HepG2 (cell line): ENCODE results near the gene ATRIP. TPM values are rescaled to one million over a fixed set of nuclear protein-coding genes. Genes with fewer than 3 reads are reported as not detected.
A peak's percentile ranks its signal among the peaks of the same experiment; 100 is the strongest.

Experiments used
- ATAC-seq: fragments of 200-7000 bp; cut with Tn5 transposase; 3 replicates; pipeline ENCODE4 v1.9.1; 2020; ENCODE audit warnings: mild to moderate bottlenecking, moderate library complexity
- BruUV-seq: library from RNA; stranded (reverse); fragments of 400-500 nt; replicated peaks from 2 replicates; lab custom pipeline; 2021; lab: Mats Ljungman, UMichigan
- CTCF ChIA-PET: fragments of 300-600 bp; formaldehyde crosslinking; extraction: SDS; loops from one replicate; lab custom pipeline; 2021; ENCODE audit warnings: low total read pairs, inconsistent platforms, low intra/inter-chr PET ratio; lab: Yijun Ruan, JAX
- POLR2A ChIA-PET: fragments of 350-600 bp; sonication (Branson Sonifier 250); formaldehyde crosslinking; loops from one replicate; lab custom pipeline; 2020; ENCODE audit warnings: antibody characterized with exemption, inconsistent platforms; lab: Yijun Ruan, JAX
- DNase-seq: peaks from one replicate; pipeline ENCODE4 v3.0.0-alpha.2; 2015; ENCODE audit warnings: low spot score
- FAIRE-seq: peaks from 3 replicates; lab custom pipeline; 2011; peaks lifted over from hg19 to GRCh38; lab: Jason Lieb, UNC
- H2AFZ ChIP-seq: one replicate; pipeline ENCODE4 v1.6.1; 2011; ENCODE audit warnings: low read length, inconsistent platforms
- H3K27ac ChIP-seq: fragments of 300-600 bp; 3 replicates; pipeline ENCODE4 v1.8.0; 2011; ENCODE audit warnings: mixed run types, mild to moderate bottlenecking, mixed read lengths, low read length, inconsistent platforms; ENCODE audit not compliant: insufficient read depth; ENCODE audit errors: extremely low read length
- H3K27me3 ChIP-seq, 2 experiments: fragments of 200-600 bp in 1 of 2; 2 replicates in 1 of 2; 3 replicates in 1 of 2; pipeline versions ENCODE4 v1.6.0 to v1.8.0; 2011; ENCODE audit warnings: low read length in 2 of 2, mild to moderate bottlenecking in 2 of 2, moderate library complexity in 2 of 2, inconsistent platforms in 1 of 2; ENCODE audit not compliant: insufficient read depth in 2 of 2, control insufficient read depth in 1 of 2
- H3K36me3 ChIP-seq, 2 experiments: fragments of 200-600 bp in 1 of 2; replicated peaks in 1 of 2; 2 replicates in 1 of 2; 3 replicates in 1 of 2; pipeline versions ENCODE4 v1.5.1 to v1.8.0; 2011; ENCODE audit warnings: low read length in 2 of 2, inconsistent platforms in 1 of 2; ENCODE audit not compliant: insufficient read depth in 2 of 2, control insufficient read depth in 1 of 2
- H3K4me1 ChIP-seq: 2 replicates; pipeline ENCODE4 v1.5.1; 2012; ENCODE audit warnings: low read length, inconsistent platforms; ENCODE audit not compliant: insufficient read depth
- H3K4me2 ChIP-seq: 2 replicates; pipeline ENCODE4 v1.6.0; 2011; ENCODE audit warnings: low read depth, low read length, inconsistent platforms
- H3K4me3 ChIP-seq, 3 experiments: fragments of 200-600 bp in 1 of 3; sonication (generic), shearing (Covaris generic) in 1 of 3; replicated peaks in 1 of 3; 2 replicates each; pipeline ENCODE4 v1.5.1; 2011 to 2016; ENCODE audit warnings: low read length in 3 of 3, inconsistent platforms in 2 of 3, low read depth in 2 of 3, mild to moderate bottlenecking in 2 of 3, control low read depth in 1 of 3, mixed read lengths in 1 of 3; ENCODE audit not compliant: insufficient read depth in 1 of 3
- H3K79me2 ChIP-seq: one replicate; pipeline ENCODE4 v1.6.1; 2011; ENCODE audit warnings: low read length, inconsistent platforms; ENCODE audit not compliant: insufficient read depth
- H3K9ac ChIP-seq: 2 replicates; pipeline ENCODE4 v1.6.0; 2011; ENCODE audit warnings: mild to moderate bottlenecking, low read depth, low read length, inconsistent platforms; ENCODE audit not compliant: insufficient read depth
- H3K9me3 ChIP-seq: 2 replicates; pipeline ENCODE4 v1.5.1; 2012; ENCODE audit warnings: mild to moderate bottlenecking, low read length
- H4K20me1 ChIP-seq: 2 replicates; pipeline ENCODE4 v1.6.0; 2011; ENCODE audit warnings: inconsistent platforms, mild to moderate bottlenecking, low read length, moderate library complexity; ENCODE audit not compliant: insufficient read depth
- ARNT ChIP-seq: fragments of 450-650 bp; IDR thresholded peaks from 2 replicates; pipeline ENCODE4 v1.6.1; 2017
- ATF1 ChIP-seq: IDR thresholded peaks from 2 replicates; pipeline ENCODE4 v1.6.1; 2016; ENCODE audit warnings: mild to moderate bottlenecking, control low read depth
- BHLHE40 ChIP-seq: IDR thresholded peaks from 2 replicates; pipeline ENCODE4 v1.6.1; 2011; ENCODE audit warnings: low read length, improper control_type of control experiment
- KAT7 ChIP-seq: IDR thresholded peaks from 2 replicates; pipeline ENCODE4 v1.6.1; 2018; ENCODE audit warnings: borderline replicate concordance, missing compliant biosample characterization
- NFE2 ChIP-seq: sonication (generic); formaldehyde crosslinking; IDR thresholded peaks from 2 replicates; pipeline ENCODE4 v1.4.0; 2020; ENCODE audit warnings: missing genetic modification reagents
- NR2C2 ChIP-seq: sonication (generic); formaldehyde crosslinking; IDR thresholded peaks from 2 replicates; pipeline ENCODE4 v1.4.0; 2020; ENCODE audit warnings: missing genetic modification reagents, mild to moderate bottlenecking, moderate library complexity, borderline replicate concordance
- NR3C1 ChIP-seq: sonication (generic); formaldehyde crosslinking; IDR thresholded peaks from 2 replicates; pipeline ENCODE4 v1.4.0; 2020; ENCODE audit warnings: missing genetic modification reagents
- PLRG1 ChIP-seq: fragments of 450-650 bp; conservative IDR thresholded peaks from 2 replicates; pipeline ENCODE4 v1.6.1; 2016
- RBAK ChIP-seq: sonication (generic); formaldehyde crosslinking; IDR thresholded peaks from 2 replicates; pipeline ENCODE4 v1.5.1; 2020; ENCODE audit warnings: mild to moderate bottlenecking, missing genetic modification reagents
- TCF7 ChIP-seq: sonication (generic); IDR thresholded peaks from 2 replicates; pipeline ENCODE4 v1.6.1; 2016; ENCODE audit warnings: antibody characterized with exemption, low read depth
- XBP1 ChIP-seq: sonication (generic); formaldehyde crosslinking; IDR thresholded peaks from 2 replicates; pipeline ENCODE4 v1.5.0; 2020; ENCODE audit warnings: missing genetic modification reagents
- ZNF687 ChIP-seq: sonication (generic); formaldehyde crosslinking; IDR thresholded peaks from 2 replicates; pipeline ENCODE4 v1.5.1; 2020; ENCODE audit warnings: mild to moderate bottlenecking, missing genetic modification reagents, moderate library complexity
- ZNF713 ChIP-seq: sonication (generic); formaldehyde crosslinking; IDR thresholded peaks from 2 replicates; pipeline ENCODE4 v1.4.0; 2020; ENCODE audit warnings: mild to moderate bottlenecking, missing genetic modification reagents
- WGBS: methylation state at CpG from one replicate; pipeline ENCODE4 v1.1.6; 2017; ENCODE audit warnings: low lambda C conversion rate; 5-methylcytosine and 5-hydroxymethylcytosine counted together
- in situ Hi-C: cut with HindIII; loops from 2 replicates; pipeline ENCODE4 v1.10.0; 2017; ENCODE audit warnings: low pct_unique_long_range_greater_than_20kb; ENCODE audit not compliant: extremely low pct_ligation_motif_present
- intact Hi-C: fragments of 100-400 bp; cut with micrococcal nuclease; formaldehyde crosslinking; loops from one replicate; pipeline ENCODE4 v1.10.0; 2022; ENCODE audit not compliant: unreplicated experiment
- polyA plus RNA-seq, 8 experiments: library from polyadenylated mRNA; depleted of rRNA in 3 of 8; stranded (reverse) in 7 of 8; unstranded in 1 of 8; fragments of >200 nt; fragmentation: Illumina TruSeq in 4 of 8; extraction: Trizol in 4 of 8; gene quantifications; 2 replicates each; pipeline versions ENCODE4 v1.2.1 to v1.2.3, GENCODE V29; 2011 to 2016; ENCODE audit warnings: low read depth in 4 of 8, missing spikeins in 1 of 8, mixed read lengths in 1 of 8; ENCODE audit not compliant: insufficient read depth in 1 of 8
- total RNA-seq, 5 experiments: library from RNA; depleted of rRNA; stranded (reverse); fragments of >200 nt; fragmentation: Illumina TruSeq; extraction: Trizol; gene quantifications; 2 replicates each; pipeline ENCODE4 v1.2.3, GENCODE V29; 2016; ENCODE audit warnings: low read depth in 1 of 5
- TF ChIP-seq, protein P1 (sequence below): sonication (generic); formaldehyde crosslinking; IDR thresholded peaks from 2 replicates; pipeline ENCODE4 v1.9.0; 2021; ENCODE audit warnings: missing genetic modification reagents, borderline replicate concordance
- TF ChIP-seq, protein P2 (sequence below): sonication (generic); formaldehyde crosslinking; IDR thresholded peaks from 2 replicates; pipeline ENCODE4 v1.4.0; 2020; ENCODE audit warnings: missing genetic modification reagents

ATRIP gene
- total and polyA plus RNA-seq, 2 of the 13 experiments (the other 11 are each of a cell fraction or from before 2014, with no cell fraction given) = 5.1 to 12.5 TPM

- Histone ChIP-seq H3K27ac (peak overlapping the region; percentile 78), H4K20me1 (peaks cover 7% of the 10 kb centered on the region), H3K9ac (peak overlapping the region; percentile 80), H3K4me1 (peaks cover 59% of the 10 kb centered on the region), H3K36me3 (peaks cover 2 to 9% of the 10 kb centered on the region in 2 experiments; a peak in 2 of 5 replicates), H3K4me2 (peak overlapping the region; percentile 93), H3K79me2 (peaks cover 26% of the 10 kb centered on the region), H3K9me3 (no peaks in the 10 kb centered on the region), H3K4me3 (peak overlapping the region; percentile 74 to 100 (median 86)), H3K27me3 (no peaks in the 10 kb centered on the region; a peak in 1 of 5 replicates), H2AFZ (no peak overlapping the region)
- TSS peak; percentile 85 for BruUV-seq
- POLR2A ChIA-PET = interaction anchor here (1.1 to 4.5 kb wide), 12 partner anchors 9 to 205 kb away, joined by 3 to 50 read pairs (median 5); partner anchors contain the start of genes PFKFB4, PLXNB1 and ZNF589
- intact Hi-C loops (no loop called here), in situ Hi-C loops (no loop called here)
- peak; percentile 11 for ATAC-seq
- WGBS = 35% methylated on average over 3 of the region's 6 CpGs
- CTCF ChIA-PET = no interaction called here
- no peak for FAIRE-seq
- DNase-seq = no peak
- no peak for TF ChIP-seq NFE2 (CRISPR knock-in tag)
- no peak for TF ChIP-seq PLRG1
- TF ChIP-seq, protein P1, sequence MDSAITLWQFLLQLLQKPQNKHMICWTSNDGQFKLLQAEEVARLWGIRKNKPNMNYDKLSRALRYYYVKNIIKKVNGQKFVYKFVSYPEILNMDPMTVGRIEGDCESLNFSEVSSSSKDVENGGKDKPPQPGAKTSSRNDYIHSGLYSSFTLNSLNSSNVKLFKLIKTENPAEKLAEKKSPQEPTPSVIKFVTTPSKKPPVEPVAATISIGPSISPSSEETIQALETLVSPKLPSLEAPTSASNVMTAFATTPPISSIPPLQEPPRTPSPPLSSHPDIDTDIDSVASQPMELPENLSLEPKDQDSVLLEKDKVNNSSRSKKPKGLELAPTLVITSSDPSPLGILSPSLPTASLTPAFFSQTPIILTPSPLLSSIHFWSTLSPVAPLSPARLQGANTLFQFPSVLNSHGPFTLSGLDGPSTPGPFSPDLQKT (CRISPR knock-in tag) = no peak
- no peak for TF ChIP-seq ATF1 (CRISPR knock-in tag)
- no peak for TF ChIP-seq ZNF713 (CRISPR knock-in tag)
- TF ChIP-seq, protein P2, sequence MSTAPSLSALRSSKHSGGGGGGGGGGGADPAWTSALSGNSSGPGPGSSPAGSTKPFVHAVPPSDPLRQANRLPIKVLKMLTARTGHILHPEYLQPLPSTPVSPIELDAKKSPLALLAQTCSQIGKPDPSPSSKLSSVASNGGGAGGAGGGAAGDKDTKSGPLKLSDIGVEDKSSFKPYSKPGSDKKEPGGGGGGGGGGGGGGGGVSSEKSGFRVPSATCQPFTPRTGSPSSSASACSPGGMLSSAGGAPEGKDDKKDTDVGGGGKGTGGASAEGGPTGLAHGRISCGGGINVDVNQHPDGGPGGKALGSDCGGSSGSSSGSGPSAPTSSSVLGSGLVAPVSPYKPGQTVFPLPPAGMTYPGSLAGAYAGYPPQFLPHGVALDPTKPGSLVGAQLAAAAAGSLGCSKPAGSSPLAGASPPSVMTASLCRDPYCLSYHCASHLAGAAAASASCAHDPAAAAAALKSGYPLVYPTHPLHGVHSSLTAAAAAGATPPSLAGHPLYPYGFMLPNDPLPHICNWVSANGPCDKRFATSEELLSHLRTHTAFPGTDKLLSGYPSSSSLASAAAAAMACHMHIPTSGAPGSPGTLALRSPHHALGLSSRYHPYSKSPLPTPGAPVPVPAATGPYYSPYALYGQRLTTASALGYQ (CRISPR knock-in tag) = no peak
- TF ChIP-seq NR2C2 (CRISPR knock-in tag) = no peak
- no peak for TF ChIP-seq NR3C1 (CRISPR knock-in tag)
- TF ChIP-seq KAT7 = no peak
- TF ChIP-seq TCF7 = no peak
- no peak for TF ChIP-seq ZNF687
- no peak for TF ChIP-seq RBAK (CRISPR knock-in tag)
- no peak for TF ChIP-seq ARNT
- TF ChIP-seq BHLHE40 = no peak
- no peak for TF ChIP-seq XBP1
Measured at GRCh38 chr3:48446043-48446424, 503 bp upstream of the ATRIP start.
